HL-60 (cell line): ENCODE measurements around the gene PPP1CC.
A peak's percentile ranks its signal among the peaks of the same experiment; 100 is the strongest.

ENCODE experiments used
- DNase-seq, 2 experiments: peaks; one replicate each; pipeline ENCODE4 v3.0.0-alpha.2; 2010 to 2020; ENCODE audit warnings: low read depth in 1 of 2, low spot score in 1 of 2
- H3K27ac ChIP-seq: fragments of 250-450 bp; sonication (Bioruptor Pico); replicated peaks from 2 replicates; pipeline ENCODE4 v1.5.1; 2020; ENCODE audit warnings: mild to moderate bottlenecking, moderate library complexity
- H3K27me3 ChIP-seq: fragments of 250-450 bp; sonication (Bioruptor Pico); 2 replicates; pipeline ENCODE4 v1.5.1; 2021; ENCODE audit warnings: mild to moderate bottlenecking, moderate library complexity; ENCODE audit not compliant: insufficient read depth, poor library complexity, severe bottlenecking
- H3K4me3 ChIP-seq: replicated peaks from 2 replicates; pipeline ENCODE4 v1.5.1; 2011; ENCODE audit warnings: mild to moderate bottlenecking, control low read depth, low read length; ENCODE audit not compliant: insufficient read depth
- GABPA ChIP-seq: IDR thresholded peaks from 2 replicates; pipeline ENCODE4 v1.6.1; 2012; ENCODE audit warnings: low read depth
- POLR2AphosphoS5 ChIP-seq: IDR thresholded peaks from 2 replicates; pipeline ENCODE4 v1.6.1; 2012; ENCODE audit warnings: low read depth
- SPI1 ChIP-seq: IDR thresholded peaks from 2 replicates; pipeline ENCODE4 v1.6.1; 2012; ENCODE audit warnings: low read depth, mild to moderate bottlenecking, borderline replicate concordance
- long read RNA-seq: library from polyadenylated mRNA; unstranded; transcript quantifications from one replicate; pipeline ENCODE4 v2.0.0, GENCODE V29; 2020
- TF ChIP-seq, protein P1 (sequence below): IDR thresholded peaks from 2 replicates; pipeline ENCODE4 v1.6.1; 2012; ENCODE audit warnings: low read depth; ENCODE audit not compliant: insufficient replicate concordance
- TF ChIP-seq, protein P2 (sequence below): IDR thresholded peaks from one replicate; pipeline ENCODE4 v1.5.1; 2011; ENCODE audit warnings: low read length, control low read depth, inconsistent platforms; ENCODE audit not compliant: insufficient read depth

The PPP1CC gene
- long read RNA-seq, transcript PPP1CC-203 (2 exons, 1,133 nt), result minor isoform, 6 of 735 reads
- long read RNA-seq, transcript PPP1CC-204 (6 exons, 2,154 nt), result minor isoform, 5 of 735 reads
- long read RNA-seq, transcript PPP1CC-201 (7 exons, 2,559 nt), result major isoform, 631 of 735 reads
- long read RNA-seq, transcript PPP1CC-202 (8 exons, 1,472 nt), result minor isoform, 10 of 735 reads
- long read RNA-seq, partial matches to known transcripts, result 10 of 735 reads
- long read RNA-seq, other reads (novel, unspliced or antisense), result 65 of 735 reads

DNA sequence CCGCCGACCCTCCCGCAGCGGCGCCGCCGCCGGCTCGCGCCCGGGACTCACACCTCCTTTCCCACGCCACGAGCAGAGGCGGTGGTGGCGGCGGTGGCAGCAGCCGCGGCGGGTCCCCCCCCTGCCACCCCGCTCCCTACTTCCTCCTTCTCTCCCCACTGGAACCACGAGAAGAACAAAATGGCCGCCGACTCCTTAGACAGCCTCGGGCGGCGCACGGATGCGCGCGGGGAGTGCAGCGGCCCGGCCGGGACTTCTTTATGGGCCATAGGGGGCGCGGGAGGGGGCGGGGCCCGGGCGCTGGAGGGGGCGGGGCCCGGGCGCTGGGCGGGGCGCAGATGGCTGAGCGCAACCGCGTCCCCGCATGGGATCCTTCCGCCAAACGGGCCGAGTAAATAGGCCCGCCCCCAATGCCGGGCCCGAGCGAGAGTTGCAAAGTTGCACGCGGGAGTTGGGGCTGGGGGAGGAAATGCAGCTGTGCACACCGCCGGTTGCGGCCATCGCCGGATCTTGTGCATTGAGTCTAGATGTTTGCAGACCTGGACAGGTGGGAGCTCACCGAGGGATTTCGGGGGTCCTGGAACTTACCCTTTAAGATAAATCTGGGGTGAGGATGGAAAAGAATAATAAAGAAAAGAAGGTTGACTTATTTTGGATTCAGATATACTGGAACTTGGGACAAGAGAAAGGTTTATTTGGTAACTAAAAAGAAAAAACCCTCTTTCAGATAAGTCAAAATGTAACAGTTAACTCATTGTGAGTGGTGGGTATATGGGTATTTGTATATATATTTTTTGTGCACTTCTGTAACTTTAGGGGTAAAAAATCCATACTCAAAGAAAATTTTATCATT, at the start of gene PPP1CC:
Gene PPP1CC, minus strand, starts transcription at position 174 of the 853 bp plus-strand sequence. CDS start 184 bp downstream, outside the sequence.
- Histone ChIP-seq H3K27me3 (no peaks in the 10 kb centered on the region), H3K27ac (peak within 1 kb of the TSS; percentile 88), H3K4me3 (peak within 1 kb of the TSS; percentile 87)
- DNase-seq, result peak; percentile 95 to 97
- TF ChIP-seq SPI1 (peak; percentile 74; the same call in 1 of the 2 replicates), POLR2AphosphoS5 (peak; percentile 84; the same call in 1 of the 2 replicates)
- TF ChIP-seq, protein P1, sequence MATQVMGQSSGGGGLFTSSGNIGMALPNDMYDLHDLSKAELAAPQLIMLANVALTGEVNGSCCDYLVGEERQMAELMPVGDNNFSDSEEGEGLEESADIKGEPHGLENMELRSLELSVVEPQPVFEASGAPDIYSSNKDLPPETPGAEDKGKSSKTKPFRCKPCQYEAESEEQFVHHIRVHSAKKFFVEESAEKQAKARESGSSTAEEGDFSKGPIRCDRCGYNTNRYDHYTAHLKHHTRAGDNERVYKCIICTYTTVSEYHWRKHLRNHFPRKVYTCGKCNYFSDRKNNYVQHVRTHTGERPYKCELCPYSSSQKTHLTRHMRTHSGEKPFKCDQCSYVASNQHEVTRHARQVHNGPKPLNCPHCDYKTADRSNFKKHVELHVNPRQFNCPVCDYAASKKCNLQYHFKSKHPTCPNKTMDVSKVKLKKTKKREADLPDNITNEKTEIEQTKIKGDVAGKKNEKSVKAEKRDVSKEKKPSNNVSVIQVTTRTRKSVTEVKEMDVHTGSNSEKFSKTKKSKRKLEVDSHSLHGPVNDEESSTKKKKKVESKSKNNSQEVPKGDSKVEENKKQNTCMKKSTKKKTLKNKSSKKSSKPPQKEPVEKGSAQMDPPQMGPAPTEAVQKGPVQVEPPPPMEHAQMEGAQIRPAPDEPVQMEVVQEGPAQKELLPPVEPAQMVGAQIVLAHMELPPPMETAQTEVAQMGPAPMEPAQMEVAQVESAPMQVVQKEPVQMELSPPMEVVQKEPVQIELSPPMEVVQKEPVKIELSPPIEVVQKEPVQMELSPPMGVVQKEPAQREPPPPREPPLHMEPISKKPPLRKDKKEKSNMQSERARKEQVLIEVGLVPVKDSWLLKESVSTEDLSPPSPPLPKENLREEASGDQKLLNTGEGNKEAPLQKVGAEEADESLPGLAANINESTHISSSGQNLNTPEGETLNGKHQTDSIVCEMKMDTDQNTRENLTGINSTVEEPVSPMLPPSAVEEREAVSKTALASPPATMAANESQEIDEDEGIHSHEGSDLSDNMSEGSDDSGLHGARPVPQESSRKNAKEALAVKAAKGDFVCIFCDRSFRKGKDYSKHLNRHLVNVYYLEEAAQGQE, result no peak

DNA sequence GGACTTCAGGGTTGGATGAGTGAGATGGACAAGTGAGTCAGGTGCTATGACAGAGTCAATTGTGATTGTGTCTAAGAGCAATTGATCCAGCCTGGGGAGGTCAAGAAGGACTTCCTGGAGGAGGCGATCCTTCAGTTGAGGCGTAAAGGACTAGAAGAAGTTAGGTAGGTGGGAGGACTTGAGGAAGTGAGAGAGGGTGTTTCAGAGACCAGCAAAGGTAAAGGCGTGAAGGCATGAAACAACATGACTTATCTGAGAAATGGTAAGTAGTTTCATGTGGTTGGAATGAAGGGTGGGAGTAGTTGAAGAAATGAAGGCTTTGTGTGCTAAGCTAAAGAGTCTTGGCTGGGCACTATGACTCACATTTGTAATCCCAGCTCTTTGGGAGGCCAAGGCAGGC, 48.9 kb upstream of the PPP1CC start:
- no peak for DNase-seq
- TF ChIP-seq, protein P2, sequence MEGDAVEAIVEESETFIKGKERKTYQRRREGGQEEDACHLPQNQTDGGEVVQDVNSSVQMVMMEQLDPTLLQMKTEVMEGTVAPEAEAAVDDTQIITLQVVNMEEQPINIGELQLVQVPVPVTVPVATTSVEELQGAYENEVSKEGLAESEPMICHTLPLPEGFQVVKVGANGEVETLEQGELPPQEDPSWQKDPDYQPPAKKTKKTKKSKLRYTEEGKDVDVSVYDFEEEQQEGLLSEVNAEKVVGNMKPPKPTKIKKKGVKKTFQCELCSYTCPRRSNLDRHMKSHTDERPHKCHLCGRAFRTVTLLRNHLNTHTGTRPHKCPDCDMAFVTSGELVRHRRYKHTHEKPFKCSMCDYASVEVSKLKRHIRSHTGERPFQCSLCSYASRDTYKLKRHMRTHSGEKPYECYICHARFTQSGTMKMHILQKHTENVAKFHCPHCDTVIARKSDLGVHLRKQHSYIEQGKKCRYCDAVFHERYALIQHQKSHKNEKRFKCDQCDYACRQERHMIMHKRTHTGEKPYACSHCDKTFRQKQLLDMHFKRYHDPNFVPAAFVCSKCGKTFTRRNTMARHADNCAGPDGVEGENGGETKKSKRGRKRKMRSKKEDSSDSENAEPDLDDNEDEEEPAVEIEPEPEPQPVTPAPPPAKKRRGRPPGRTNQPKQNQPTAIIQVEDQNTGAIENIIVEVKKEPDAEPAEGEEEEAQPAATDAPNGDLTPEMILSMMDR, result no peak
- TF ChIP-seq GABPA, result no peak
- TF ChIP-seq, protein P1, result no peak
- no peak for TF ChIP-seq SPI1
- no peak for TF ChIP-seq POLR2AphosphoS5
- H3K27ac ChIP-seq, result no peak overlapping the region

DNA sequence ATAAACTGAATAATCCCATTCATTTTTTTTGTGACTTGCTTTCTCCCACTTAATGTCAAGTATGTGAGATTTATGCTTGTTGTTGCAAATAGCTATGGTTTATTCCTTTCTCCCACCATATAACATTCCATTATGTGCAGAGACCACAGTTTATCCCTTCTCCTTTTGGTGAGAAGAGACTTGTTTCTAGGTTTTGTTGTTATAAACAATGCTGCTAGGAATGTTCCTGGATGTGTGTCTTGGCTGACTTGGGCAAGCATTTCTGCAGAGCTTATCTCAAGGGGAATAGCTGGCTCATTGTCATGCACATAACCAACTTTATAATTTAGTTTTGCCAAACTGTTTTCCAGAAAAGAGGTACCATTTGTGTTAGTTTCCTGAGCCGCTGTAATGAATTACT, 47.6 kb upstream of the PPP1CC start:
- TF ChIP-seq SPI1, result no peak
- no peak for TF ChIP-seq GABPA
- TF ChIP-seq POLR2AphosphoS5, result no peak
- TF ChIP-seq, protein P1, result no peak
- TF ChIP-seq, protein P2, result no peak
- H3K4me3 ChIP-seq, result no peak overlapping the region
- no peak overlapping the region for H3K27ac ChIP-seq
- H3K27me3 ChIP-seq, result no peaks in the 10 kb centered on the region
- DNase-seq, result no peak

More for the DNA sequence above, 48.9 kb upstream of the PPP1CC start:
- H3K27me3 ChIP-seq, result no peaks in the 10 kb centered on the region
- no peak overlapping the region for H3K4me3 ChIP-seq
